ENCODE results near the gene DBF4. TPM values are rescaled to one million over a fixed set of nuclear protein-coding genes. Genes with fewer than 3 reads are reported as not detected.

The DBF4 gene
- total and polyA plus RNA-seq, 10 of the 15 experiments (the other 5 are each of a cell fraction or from before 2014, with no cell fraction given): 29.3 to 89.8 (median 62.4) TPM

- POLR2A ChIA-PET: no interaction called here
- CTCF ChIA-PET: interaction anchor here (2.5 kb wide), 1 partner anchor 114 kb away, joined by 8 read pairs; no protein-coding TSS in a partner anchor
- no peaks in the 10 kb centered on the region for H3K9me3 ChIP-seq (replicated peaks; ENCODE audit: control insufficient read depth, insufficient read depth, low read length)
- H3K4me1 ChIP-seq (ENCODE audit: control insufficient read depth, insufficient read depth, low read length): no peaks in the 10 kb centered on the region
- SMC1A ChIA-PET (ENCODE audit: uncharacterized antibody, unreplicated experiment): interaction anchor here (1.5 to 1.9 kb wide), 3 partner anchors 9 to 14 kb away, joined by 3 to 8 read pairs (median 3); no protein-coding TSS in a partner anchor
- no peaks in the 10 kb centered on the region for H4K20me1 ChIP-seq (ENCODE audit: control insufficient read depth, insufficient read depth)
- in situ Hi-C loops (cut with MboI): no loop called here
- TF ChIP-seq, protein P1, sequence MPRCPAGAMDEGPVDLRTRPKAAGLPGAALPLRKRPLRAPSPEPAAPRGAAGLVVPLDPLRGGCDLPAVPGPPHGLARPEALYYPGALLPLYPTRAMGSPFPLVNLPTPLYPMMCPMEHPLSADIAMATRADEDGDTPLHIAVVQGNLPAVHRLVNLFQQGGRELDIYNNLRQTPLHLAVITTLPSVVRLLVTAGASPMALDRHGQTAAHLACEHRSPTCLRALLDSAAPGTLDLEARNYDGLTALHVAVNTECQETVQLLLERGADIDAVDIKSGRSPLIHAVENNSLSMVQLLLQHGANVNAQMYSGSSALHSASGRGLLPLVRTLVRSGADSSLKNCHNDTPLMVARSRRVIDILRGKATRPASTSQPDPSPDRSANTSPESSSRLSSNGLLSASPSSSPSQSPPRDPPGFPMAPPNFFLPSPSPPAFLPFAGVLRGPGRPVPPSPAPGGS (IDR thresholded peaks at IDR 0.05; ENCODE audit: borderline replicate concordance, insufficient read depth, low read depth, low read length, poor library complexity, severe bottlenecking): no peak
- TF ChIP-seq, protein P2, sequence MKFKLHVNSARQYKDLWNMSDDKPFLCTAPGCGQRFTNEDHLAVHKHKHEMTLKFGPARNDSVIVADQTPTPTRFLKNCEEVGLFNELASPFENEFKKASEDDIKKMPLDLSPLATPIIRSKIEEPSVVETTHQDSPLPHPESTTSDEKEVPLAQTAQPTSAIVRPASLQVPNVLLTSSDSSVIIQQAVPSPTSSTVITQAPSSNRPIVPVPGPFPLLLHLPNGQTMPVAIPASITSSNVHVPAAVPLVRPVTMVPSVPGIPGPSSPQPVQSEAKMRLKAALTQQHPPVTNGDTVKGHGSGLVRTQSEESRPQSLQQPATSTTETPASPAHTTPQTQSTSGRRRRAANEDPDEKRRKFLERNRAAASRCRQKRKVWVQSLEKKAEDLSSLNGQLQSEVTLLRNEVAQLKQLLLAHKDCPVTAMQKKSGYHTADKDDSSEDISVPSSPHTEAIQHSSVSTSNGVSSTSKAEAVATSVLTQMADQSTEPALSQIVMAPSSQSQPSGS (IDR thresholded peaks at IDR 0.05; ENCODE audit: low read length): no peak
- TF ChIP-seq ZZZ3 (IDR thresholded peaks at IDR 0.05; ENCODE audit: control insufficient read depth, insufficient read length, low read depth) (no peak), MYB (IDR thresholded peaks at IDR 0.05; ENCODE audit: borderline replicate concordance, low read depth, low read length) (no peak), CTCF (IDR thresholded peaks at IDR 0.05 in 2 of 3, conservative IDR thresholded peaks at IDR 0.05 in 1 of 3; ENCODE audit: control insufficient read depth in 2 of 3, extremely low read depth in 1 of 3, insufficient read depth in 1 of 3, low read depth in 3 of 3, low read length in 3 of 3) (no peak), ETV6 (conservative IDR thresholded peaks at IDR 0.05 in 1 of 2, IDR thresholded peaks at IDR 0.05 in 1 of 2; ENCODE audit: borderline replicate concordance in 1 of 2, low read depth in 1 of 2) (no peak), ATF3 (IDR thresholded peaks at IDR 0.05; ENCODE audit: borderline replicate concordance, extremely low read depth, low read depth, low read length) (no peak), SMAD1 (IDR thresholded peaks at IDR 0.05; ENCODE audit: low read depth, partially characterized antibody) (no peak), NR2C2 (IDR thresholded peaks at IDR 0.05; ENCODE audit: borderline replicate concordance, control insufficient read depth, insufficient read length, low read depth) (no peak), POLR2AphosphoS5 (IDR thresholded peaks at IDR 0.05; ENCODE audit: low read length) (no peak), SRF (IDR thresholded peaks at IDR 0.05; ENCODE audit: low read depth in 2 of 2, low read length in 2 of 2) (no peak)
- TF ChIP-seq, protein P3, sequence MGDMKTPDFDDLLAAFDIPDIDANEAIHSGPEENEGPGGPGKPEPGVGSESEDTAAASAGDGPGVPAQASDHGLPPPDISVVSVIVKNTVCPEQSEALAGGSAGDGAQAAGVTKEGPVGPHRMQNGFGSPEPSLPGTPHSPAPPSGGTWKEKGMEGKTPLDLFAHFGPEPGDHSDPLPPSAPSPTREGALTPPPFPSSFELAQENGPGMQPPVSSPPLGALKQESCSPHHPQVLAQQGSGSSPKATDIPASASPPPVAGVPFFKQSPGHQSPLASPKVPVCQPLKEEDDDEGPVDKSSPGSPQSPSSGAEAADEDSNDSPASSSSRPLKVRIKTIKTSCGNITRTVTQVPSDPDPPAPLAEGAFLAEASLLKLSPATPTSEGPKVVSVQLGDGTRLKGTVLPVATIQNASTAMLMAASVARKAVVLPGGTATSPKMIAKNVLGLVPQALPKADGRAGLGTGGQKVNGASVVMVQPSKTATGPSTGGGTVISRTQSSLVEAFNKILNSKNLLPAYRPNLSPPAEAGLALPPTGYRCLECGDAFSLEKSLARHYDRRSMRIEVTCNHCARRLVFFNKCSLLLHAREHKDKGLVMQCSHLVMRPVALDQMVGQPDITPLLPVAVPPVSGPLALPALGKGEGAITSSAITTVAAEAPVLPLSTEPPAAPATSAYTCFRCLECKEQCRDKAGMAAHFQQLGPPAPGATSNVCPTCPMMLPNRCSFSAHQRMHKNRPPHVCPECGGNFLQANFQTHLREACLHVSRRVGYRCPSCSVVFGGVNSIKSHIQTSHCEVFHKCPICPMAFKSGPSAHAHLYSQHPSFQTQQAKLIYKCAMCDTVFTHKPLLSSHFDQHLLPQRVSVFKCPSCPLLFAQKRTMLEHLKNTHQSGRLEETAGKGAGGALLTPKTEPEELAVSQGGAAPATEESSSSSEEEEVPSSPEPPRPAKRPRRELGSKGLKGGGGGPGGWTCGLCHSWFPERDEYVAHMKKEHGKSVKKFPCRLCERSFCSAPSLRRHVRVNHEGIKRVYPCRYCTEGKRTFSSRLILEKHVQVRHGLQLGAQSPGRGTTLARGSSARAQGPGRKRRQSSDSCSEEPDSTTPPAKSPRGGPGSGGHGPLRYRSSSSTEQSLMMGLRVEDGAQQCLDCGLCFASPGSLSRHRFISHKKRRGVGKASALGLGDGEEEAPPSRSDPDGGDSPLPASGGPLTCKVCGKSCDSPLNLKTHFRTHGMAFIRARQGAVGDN (IDR thresholded peaks at IDR 0.05): no peak
- H3K27ac ChIP-seq (ENCODE audit: control insufficient read depth, insufficient read depth): no peak overlapping the region
- intact Hi-C loops (cut with micrococcal nuclease; ENCODE audit: unreplicated experiment): no loop called here
- no peak overlapping the region for H3K4me2 ChIP-seq (ENCODE audit: control insufficient read depth, insufficient read depth)
- no peaks in the 10 kb centered on the region for H3K79me2 ChIP-seq (ENCODE audit: control insufficient read depth, insufficient read depth, low read length)
- ATAC-seq: no peak
- no peak for DNase-seq (ENCODE audit: low read depth, low spot score)
- peaks cover 0 to 1% of the 10 kb centered on the region in 2 experiments; a peak in 3 of 4 replicates for H3K36me3 ChIP-seq (ENCODE audit: control insufficient read depth in 2 of 2, insufficient read depth in 2 of 2, low read length in 1 of 2)
- H3K4me3 ChIP-seq: no peak overlapping the region
- H2AFZ ChIP-seq (ENCODE audit: control insufficient read depth, low read depth, low read length): no peak overlapping the region
- 74% methylated on average over 4 of the region's 4 CpGs for WGBS (ENCODE audit: insufficient coverage, insufficient replicate concordance, low lambda C conversion rate, missing lambda C conversion rate)
- RAD21 ChIA-PET (ENCODE audit: unreplicated experiment): interaction anchor here (1.1 kb wide), 1 partner anchor 12 kb away, joined by 3 read pairs; no protein-coding TSS in a partner anchor
- BruUV-seq (replicated peaks): no TSS peak
- FAIRE-seq: no peak
- no peak overlapping the region for H3K9ac ChIP-seq (ENCODE audit: control insufficient read depth, insufficient read depth, low read length)
- H3K27me3 ChIP-seq (replicated peaks in 1 of 2; ENCODE audit: control insufficient read depth in 2 of 2, insufficient read depth in 2 of 2, low read length in 1 of 2): no peaks in the 10 kb centered on the region
These were observed 35.8 kb downstream of the DBF4 start for GRCh38 chr7:87912121-87912520.

Data from GM12878 (cell line).